ENCODE measurements around the gene THADA.

DNA sequence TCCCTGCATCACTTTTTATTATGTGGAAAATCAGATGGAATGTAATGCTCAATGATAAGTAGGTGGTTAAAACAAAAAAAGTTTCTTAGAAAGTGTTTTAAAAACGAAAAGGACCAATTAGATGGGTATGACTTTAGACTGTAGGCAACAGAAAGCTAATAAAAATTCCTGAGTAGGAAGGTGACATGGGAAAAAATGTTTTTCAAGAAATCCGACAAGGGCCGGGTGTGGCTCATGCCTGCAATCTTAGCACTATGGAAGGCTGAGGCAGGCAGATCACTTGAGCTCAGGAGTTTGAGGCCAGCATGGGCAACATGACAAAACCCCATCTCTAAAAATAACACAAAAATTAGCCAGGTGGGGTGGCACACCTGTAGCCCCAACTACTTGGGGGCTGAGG is 126.1 kb downstream of the THADA start:
- TF ChIP-seq, protein P1, sequence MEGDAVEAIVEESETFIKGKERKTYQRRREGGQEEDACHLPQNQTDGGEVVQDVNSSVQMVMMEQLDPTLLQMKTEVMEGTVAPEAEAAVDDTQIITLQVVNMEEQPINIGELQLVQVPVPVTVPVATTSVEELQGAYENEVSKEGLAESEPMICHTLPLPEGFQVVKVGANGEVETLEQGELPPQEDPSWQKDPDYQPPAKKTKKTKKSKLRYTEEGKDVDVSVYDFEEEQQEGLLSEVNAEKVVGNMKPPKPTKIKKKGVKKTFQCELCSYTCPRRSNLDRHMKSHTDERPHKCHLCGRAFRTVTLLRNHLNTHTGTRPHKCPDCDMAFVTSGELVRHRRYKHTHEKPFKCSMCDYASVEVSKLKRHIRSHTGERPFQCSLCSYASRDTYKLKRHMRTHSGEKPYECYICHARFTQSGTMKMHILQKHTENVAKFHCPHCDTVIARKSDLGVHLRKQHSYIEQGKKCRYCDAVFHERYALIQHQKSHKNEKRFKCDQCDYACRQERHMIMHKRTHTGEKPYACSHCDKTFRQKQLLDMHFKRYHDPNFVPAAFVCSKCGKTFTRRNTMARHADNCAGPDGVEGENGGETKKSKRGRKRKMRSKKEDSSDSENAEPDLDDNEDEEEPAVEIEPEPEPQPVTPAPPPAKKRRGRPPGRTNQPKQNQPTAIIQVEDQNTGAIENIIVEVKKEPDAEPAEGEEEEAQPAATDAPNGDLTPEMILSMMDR (IDR thresholded peaks at IDR 0.05): no peak
- TF ChIP-seq EZH2 (IDR thresholded peaks at IDR 0.05): no peak
- no peak for TF ChIP-seq EZH2phosphoT487 (IDR thresholded peaks at IDR 0.05)

Measured in neural progenitor cell (in vitro differentiated cells).